Measurements from ENCODE around the gene CASP8AP2.

DNA sequence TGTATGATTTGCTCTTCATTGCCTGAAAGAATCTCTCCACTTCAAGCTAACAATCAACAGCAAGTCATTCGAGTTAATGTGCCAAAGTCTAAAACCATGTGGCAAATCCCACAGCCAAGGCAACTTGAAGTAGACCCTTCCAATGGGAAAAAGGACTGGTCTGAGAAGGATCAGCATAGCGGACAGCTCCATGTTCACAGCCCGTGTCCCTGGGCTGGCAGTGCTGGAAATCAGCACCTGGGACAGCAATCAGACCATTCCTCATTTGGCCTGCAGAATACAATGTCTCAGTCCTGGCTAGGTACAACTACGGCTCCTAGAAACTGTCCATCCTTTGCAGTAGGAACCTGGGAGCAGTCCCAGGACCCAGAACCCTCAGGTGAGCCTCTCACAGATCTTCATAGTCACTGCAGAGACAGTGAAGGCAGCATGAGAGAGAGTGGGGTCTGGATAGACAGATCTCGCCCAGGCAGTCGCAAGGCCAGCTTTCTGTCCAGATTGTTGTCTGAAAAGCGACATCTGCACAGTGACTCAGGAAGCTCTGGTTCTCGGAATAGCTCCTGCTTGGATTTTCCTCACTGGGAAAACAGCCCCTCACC, 65.7 kb downstream of the CASP8AP2 start:
- TF ChIP-seq, protein P1, sequence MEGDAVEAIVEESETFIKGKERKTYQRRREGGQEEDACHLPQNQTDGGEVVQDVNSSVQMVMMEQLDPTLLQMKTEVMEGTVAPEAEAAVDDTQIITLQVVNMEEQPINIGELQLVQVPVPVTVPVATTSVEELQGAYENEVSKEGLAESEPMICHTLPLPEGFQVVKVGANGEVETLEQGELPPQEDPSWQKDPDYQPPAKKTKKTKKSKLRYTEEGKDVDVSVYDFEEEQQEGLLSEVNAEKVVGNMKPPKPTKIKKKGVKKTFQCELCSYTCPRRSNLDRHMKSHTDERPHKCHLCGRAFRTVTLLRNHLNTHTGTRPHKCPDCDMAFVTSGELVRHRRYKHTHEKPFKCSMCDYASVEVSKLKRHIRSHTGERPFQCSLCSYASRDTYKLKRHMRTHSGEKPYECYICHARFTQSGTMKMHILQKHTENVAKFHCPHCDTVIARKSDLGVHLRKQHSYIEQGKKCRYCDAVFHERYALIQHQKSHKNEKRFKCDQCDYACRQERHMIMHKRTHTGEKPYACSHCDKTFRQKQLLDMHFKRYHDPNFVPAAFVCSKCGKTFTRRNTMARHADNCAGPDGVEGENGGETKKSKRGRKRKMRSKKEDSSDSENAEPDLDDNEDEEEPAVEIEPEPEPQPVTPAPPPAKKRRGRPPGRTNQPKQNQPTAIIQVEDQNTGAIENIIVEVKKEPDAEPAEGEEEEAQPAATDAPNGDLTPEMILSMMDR (IDR thresholded peaks at IDR 0.05): no peak
- no peak for TF ChIP-seq POLR2A (IDR thresholded peaks at IDR 0.05)

Measured in esophagus squamous epithelium (tissue), 4 donors.